ENCODE data around the gene LMNTD2. TPM values are rescaled to one million over a fixed set of nuclear protein-coding genes. Genes with fewer than 3 reads are reported as not detected.

LMNTD2 gene
- total RNA-seq, 1 experiment from 2014 or later: 1.4 TPM

GRCh38 chr11:557328-558132 lies 3.0 kb downstream of the LMNTD2 start:
- CTCF ChIA-PET: no interaction called here
- Histone ChIP-seq H3K9me2 (replicated peaks; ENCODE audit: low read length) (no peaks in the 10 kb centered on the region), H3K9me3 (ENCODE audit: low read length) (no peaks in the 10 kb centered on the region), H3K4me2 (ENCODE audit: low read length) (no peak overlapping the region), H3K4me3 (ENCODE audit: low read length) (no peak overlapping the region), H3K27ac (ENCODE audit: low read length) (no peak overlapping the region), H3K27me3 (ENCODE audit: low read length) (peaks cover 6% of the 10 kb centered on the region; the same call in 1 of the 2 replicates), H3K36me3 (ENCODE audit: low read depth, low read length) (no peaks in the 10 kb centered on the region), H2AFZ (ENCODE audit: low read length) (no peak overlapping the region), H3F3A (ENCODE audit: low read length, unreplicated experiment) (no peaks in the 10 kb centered on the region), H3K9ac (ENCODE audit: low read length) (no peak overlapping the region), H4K20me1 (ENCODE audit: low read length) (no peaks in the 10 kb centered on the region), H3K4me1 (ENCODE audit: insufficient read depth, low read length) (peaks cover 14% of the 10 kb centered on the region), H3K79me2 (ENCODE audit: low read length) (peaks cover 14% of the 10 kb centered on the region)
- POLR2A ChIA-PET (ENCODE audit: unreplicated experiment): no interaction called here
- no TSS peak for BruUV-seq (replicated peaks)
- ATAC-seq (no peak), DNase-seq (no peak)
- intact Hi-C loops (cut with micrococcal nuclease): no loop called here
- TF ChIP-seq EZH2phosphoT487 (IDR thresholded peaks at IDR 0.05; ENCODE audit: borderline replicate concordance, low read length) (no peak), EZH2 (IDR thresholded peaks at IDR 0.05; ENCODE audit: low read length, unreplicated experiment) (no peak)

- no peaks in the 10 kb centered on the region for H3F3A ChIP-seq (ENCODE audit: low read length, unreplicated experiment)
- no peaks in the 10 kb centered on the region for H3K36me3 ChIP-seq (ENCODE audit: low read depth, low read length)
- ATAC-seq (no peak), DNase-seq (no peak)
- TF ChIP-seq EZH2phosphoT487 (IDR thresholded peaks at IDR 0.05; ENCODE audit: borderline replicate concordance, low read length) (no peak), CTCF (conservative IDR thresholded peaks at IDR 0.05; ENCODE audit: low read depth, low read length) (no peak), EZH2 (IDR thresholded peaks at IDR 0.05; ENCODE audit: low read length, unreplicated experiment) (no peak)
- POLR2A ChIA-PET (ENCODE audit: unreplicated experiment): no interaction called here
- no peak overlapping the region for H2AFZ ChIP-seq (ENCODE audit: low read length)
- intact Hi-C loops (cut with micrococcal nuclease): no loop called here
- H3K4me2 ChIP-seq (ENCODE audit: low read length): no peak overlapping the region
- H3K27ac ChIP-seq (ENCODE audit: low read length): no peak overlapping the region
- no peak overlapping the region for H3K9ac ChIP-seq (ENCODE audit: low read length)
- peaks cover 6% of the 10 kb centered on the region for H3K79me2 ChIP-seq (ENCODE audit: low read length)
- CTCF ChIA-PET: no interaction called here
- H3K9me2 ChIP-seq (replicated peaks; ENCODE audit: low read length): no peaks in the 10 kb centered on the region
- H3K4me3 ChIP-seq (ENCODE audit: low read length): no peak overlapping the region
- H4K20me1 ChIP-seq (ENCODE audit: low read length): no peaks in the 10 kb centered on the region
- no peaks in the 10 kb centered on the region for H3K9me3 ChIP-seq (ENCODE audit: low read length)
- peaks cover 6% of the 10 kb centered on the region; the same call in 1 of the 2 replicates for H3K27me3 ChIP-seq (ENCODE audit: low read length)
- BruUV-seq (replicated peaks): no TSS peak
- H3K4me1 ChIP-seq (ENCODE audit: insufficient read depth, low read length): peaks cover 8% of the 10 kb centered on the region
These were observed 3.8 kb downstream of the LMNTD2 start for GRCh38 chr11:556662-557256.

DNA sequence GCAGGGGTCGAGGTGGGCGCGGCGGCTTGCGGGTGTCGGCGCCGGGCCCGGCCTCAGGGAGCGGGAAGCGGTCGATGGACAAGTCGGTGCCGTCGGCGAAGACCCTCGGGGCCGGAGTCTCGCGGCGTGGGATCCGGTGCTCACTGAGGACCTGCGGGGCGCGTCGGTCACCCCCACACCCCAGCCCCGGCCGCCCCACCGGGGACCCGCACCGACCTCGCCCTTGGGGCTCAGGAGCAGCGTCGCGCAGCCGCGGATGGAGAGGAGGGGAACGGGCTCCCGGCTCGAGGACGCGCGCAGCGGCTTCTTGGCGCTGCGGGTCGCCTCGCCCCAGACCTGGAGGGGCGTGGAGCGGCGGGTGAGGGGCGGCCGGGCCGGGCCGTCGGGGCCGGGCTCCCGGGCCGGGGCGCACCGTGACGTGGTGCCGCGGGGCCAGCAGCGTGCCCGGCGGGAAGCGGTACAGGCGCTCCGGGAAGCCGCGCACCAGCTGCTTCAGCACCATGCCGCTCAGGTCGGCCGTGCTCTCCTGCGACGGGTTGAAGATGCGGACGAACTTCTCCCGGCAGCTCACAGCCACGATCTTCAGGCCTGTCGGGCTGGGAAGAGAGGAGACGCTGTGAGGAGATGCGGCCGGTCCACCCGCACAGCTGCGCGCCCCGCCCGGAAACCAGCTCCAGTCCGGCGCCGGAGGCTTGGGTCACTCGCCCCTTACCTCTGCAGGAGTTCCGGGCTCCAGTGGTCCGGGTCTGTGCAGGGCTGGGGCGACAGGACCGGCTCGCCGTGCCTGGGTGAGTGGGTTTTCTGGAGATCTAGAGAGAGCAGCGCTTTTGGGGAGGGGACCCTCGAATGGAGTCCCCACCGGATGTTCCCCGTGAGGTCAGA lies 4.5 kb downstream of the LMNTD2 start:
- H3K9ac ChIP-seq (ENCODE audit: low read length): no peak overlapping the region
- POLR2A ChIA-PET (ENCODE audit: unreplicated experiment): no interaction called here
- CTCF ChIA-PET: interaction anchor here (0.5 kb wide), 1 partner anchor 21 kb away, joined by 4 read pairs; no protein-coding TSS in a partner anchor
- no peak overlapping the region for H2AFZ ChIP-seq (ENCODE audit: low read length)
- H3K27ac ChIP-seq (ENCODE audit: low read length): no peak overlapping the region
- H3K27me3 ChIP-seq (ENCODE audit: low read length): peaks cover 6% of the 10 kb centered on the region; the same call in 1 of the 2 replicates
- peak overlapping the region; percentile 85 for H3K4me2 ChIP-seq (ENCODE audit: low read length)
- DNase-seq (no peak), ATAC-seq (no peak)
- no peaks in the 10 kb centered on the region for H3K36me3 ChIP-seq (ENCODE audit: low read depth, low read length)
- no TSS peak for BruUV-seq (replicated peaks)
- no peaks in the 10 kb centered on the region for H3K9me3 ChIP-seq (ENCODE audit: low read length)
- H4K20me1 ChIP-seq (ENCODE audit: low read length): no peaks in the 10 kb centered on the region
- peak overlapping the region; percentile 63 for H3K4me3 ChIP-seq (ENCODE audit: low read length)
- H3K4me1 ChIP-seq (ENCODE audit: insufficient read depth, low read length): peaks cover 6% of the 10 kb centered on the region
- H3K79me2 ChIP-seq (ENCODE audit: low read length): no peaks in the 10 kb centered on the region
- intact Hi-C loops (cut with micrococcal nuclease): no loop called here
- H3K9me2 ChIP-seq (replicated peaks; ENCODE audit: low read length): no peaks in the 10 kb centered on the region
- TF ChIP-seq EZH2 (IDR thresholded peaks at IDR 0.05; ENCODE audit: low read length, unreplicated experiment): peak; percentile 29
- no peak for TF ChIP-seq EZH2phosphoT487 (IDR thresholded peaks at IDR 0.05; ENCODE audit: borderline replicate concordance, low read length)
- no peak for TF ChIP-seq CTCF (conservative IDR thresholded peaks at IDR 0.05; ENCODE audit: low read depth, low read length)
- no peaks in the 10 kb centered on the region for H3F3A ChIP-seq (ENCODE audit: low read length, unreplicated experiment)
